HS-27A (cell line): Measurements from ENCODE around the gene MLLT1.
A peak's percentile ranks its signal among the peaks of the same experiment; 100 is the strongest.

Experiments used
- DNase-seq: peaks from one replicate; pipeline ENCODE4 v3.0.0-alpha.2; 2012; ENCODE audit warnings: low read depth, missing footprints

Gene MLLT1

DNA sequence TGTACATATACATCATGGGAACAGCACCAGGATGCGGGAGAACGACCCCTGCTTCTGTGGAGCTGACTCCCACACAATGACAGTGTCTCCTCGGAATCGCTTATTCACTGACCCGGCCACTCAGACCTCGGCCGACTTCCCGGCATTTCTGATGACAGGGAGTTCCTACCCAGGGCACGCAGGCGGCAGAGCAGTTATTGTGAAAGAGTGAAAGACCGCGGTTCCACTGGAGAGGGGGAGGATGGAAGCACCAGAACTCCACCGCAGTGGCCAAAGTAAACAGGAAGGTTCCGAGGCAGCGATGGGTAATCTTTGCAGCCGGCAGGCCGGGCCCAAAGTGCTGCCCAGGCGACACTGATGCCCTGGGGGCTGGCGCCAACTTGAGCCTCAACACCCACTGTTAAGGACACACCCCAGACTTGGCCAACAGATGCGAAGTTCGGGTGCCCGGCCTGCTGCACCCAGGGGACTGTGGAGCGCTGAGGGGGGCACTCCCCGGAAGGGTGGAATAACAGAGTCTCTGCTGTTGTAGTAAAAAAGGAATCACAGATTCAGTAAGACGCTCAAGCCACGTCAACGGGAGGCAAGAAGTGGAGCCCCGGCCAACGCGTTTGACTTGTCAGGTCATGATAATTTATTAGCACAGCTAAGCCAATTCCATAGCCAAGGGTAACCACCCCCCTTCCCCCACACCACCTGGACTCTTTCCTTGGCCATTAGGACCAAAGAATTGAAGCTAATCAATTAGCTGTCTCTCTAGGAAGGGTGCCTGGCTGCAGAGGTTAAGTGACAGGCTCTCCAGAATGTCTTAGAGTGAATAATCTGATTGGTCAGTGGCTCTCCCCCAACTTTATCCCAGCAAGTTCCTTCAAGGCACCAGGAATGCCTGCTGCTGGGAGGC is 5.8 kb downstream of the MLLT1 start:
- DNase-seq: peak; percentile 43

DNA sequence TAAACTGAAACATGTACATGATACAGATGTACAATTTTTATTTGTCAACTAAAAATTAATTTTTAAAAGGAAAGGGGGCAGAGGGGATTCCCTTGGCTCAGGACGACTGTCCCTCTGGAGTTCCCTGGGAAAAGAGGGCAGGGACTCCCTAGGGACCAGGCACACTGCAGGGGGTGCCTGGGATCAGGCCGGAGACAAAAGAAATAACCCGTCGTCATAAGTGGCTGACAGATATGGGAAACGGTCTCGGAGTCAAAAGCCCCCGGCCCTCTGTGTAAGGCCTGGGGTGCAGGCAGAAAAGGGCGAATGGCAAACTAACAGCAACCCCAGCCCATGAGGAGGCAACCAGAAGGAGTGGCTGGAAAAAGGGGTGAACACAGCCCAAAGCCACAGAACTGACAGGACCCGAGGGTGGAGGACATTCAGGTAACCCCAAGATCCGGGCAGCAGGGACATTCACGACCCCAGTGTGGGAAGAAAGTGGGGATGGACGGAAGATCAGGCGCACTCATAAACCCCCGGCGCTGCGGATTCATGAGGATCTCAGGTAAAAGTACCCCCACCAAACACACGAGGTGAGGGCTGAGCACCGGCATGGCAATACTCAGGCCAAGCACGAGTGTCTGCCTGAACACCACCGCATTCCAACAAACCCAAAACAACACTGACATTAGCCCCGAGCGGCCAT is 6.7 kb downstream of the MLLT1 start:
- DNase-seq: no peak

DNA sequence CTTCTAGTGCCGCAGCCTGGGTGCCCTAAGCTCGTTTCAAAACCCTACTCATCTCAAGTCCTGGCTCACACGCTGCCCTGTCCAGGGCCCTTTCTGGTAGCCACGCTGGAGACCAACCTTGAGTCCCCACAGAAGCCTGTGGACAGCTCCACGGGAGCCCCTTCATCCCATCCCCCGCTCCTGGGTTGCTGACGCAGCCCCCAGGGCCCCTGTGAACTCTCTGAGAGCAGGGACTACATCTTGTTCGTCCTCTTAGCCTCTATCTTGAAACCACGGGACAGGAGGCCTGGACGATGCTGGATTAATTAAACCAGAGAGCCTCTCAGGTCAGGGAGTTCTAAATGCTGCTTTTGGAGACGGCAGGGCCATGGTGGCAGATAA is 7.4 kb downstream of the MLLT1 start:
- DNase-seq: no peak

DNA sequence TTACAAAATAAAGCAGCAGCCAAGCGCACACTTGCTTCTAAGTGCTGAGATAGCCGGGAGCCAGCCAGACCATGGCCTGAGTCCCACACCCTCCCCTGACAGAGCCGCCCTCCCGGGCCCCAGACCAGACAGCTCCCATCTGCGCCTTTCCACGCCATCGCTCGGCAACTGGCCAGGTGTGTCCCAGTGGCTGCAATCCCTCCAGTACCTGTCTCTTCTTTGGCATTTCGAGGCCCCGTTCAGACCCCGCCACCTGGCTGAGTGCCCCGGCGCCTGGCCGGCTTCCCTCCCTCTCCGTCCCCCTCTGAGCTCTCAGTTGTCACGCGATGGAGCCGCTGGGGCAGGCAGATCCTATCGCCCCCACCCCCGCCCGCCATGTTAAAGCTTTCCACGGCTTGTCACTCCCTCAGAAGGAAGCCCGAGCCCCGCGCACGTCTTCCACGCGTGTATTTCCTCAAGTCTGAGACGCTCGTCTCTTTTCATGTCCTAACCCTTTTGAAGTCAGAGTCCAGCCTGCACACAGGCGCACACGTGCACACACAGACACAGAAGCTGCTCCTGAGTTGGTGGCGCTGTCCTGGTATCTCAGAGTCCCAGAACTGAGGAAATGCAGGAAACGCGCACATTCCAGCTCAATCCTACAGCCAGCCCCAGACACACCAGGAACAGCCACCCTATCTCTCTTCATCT is 7.9 kb downstream of the MLLT1 start:
- DNase-seq: no peak

GRCh38 chr19:6271251-6271650 is 8.5 kb downstream of the MLLT1 start:
- no peak for DNase-seq

GRCh38 chr19:6270822-6271221 is 9.0 kb downstream of the MLLT1 start:
- no peak for DNase-seq

GRCh38 chr19:6270076-6270745 is 9.6 kb downstream of the MLLT1 start:
- DNase-seq: no peak

DNA sequence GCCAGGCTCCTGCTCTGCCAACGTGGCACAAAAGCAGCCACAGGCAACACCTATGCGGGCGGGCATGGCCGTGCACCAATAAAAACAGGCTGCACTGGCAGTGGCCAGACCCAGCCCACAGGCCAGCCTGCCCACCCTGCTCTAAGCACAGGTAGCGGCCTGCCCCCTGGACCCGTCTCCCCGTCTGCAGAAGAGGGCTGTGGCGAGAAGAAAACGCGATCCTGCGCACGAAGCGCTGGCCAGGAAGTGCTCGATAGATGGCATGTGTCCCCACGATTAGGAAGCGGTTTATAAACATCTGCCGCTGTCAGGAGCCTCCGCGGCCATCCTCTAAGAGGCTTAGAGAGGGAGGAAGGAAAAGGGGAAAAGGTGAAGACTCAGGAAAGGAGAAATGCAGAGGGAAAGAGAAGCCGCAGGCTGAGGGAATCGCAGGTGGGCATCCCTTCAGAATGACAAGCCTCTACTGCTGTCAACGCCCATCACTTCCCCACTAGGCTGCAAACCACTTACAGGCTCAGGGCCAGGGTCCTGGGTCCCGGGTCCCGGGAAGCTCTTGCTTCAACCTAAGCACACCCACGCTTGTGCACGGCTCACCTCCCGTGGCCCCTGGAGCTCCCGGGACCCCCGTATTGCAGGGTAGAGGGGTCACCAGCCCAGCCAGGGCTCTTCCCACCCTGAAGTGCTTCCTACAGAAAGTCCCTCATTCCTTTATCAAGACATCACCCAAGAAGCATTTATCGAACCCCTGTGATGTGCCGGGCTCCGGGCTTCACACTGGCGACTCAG is 10.5 kb downstream of the MLLT1 start:
- no peak for DNase-seq

DNA sequence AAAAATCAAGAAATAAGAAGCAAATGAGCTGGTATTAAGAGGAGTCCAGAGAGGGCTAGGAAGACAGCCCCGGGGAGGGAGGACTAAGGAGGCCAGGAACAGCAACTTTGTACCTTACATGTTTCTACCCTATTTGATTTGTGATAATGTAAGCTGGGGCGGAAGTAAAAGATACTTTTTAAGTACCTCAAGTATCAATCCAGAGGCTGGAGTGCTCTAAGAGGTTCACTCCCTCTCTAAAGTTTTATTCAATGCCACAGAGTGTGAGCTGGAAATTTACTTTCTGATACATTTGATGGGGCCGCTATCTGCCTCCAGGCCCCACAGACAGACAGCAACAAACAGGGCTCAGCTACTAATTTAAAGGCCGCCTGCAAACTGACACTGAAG is 11.4 kb downstream of the MLLT1 start:
- no peak for DNase-seq

DNA sequence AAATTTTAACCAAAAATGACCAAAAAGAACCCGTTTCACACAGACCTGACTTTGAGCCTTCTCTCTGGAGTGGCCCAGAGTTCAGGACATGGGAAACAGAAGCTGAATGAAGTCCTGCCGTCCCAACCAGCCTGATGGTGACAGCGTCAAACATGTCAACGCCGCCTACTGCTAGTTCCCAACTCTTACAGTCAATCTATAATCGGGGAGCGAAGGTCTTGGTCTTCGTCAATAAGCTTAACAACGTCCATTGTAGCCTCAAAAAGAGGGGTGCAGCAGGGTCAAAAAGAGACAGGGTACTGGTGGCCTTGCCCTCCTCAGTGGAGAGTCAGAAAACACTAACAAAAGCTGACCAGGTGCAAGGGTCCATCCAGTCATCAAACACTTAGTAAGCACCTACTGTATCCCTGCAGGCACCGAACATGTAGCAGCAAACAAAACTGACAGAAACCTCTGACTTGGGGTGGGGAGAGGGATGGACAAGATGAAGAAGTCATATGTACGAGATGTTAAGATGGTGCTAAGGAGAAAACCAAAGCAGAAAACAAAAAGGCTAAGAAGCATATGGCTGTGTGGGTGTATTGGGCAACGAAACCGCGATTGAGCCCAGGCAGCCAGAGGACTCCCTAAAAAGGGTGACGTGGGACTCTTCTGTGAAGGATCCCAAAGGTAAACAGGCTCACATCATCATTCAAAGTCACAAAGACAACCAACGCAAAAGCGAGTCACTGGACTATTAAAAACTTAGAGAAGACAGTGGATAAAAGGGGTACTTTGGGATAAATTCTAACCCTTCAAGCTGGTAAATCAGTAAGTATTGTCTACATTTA is 12.0 kb downstream of the MLLT1 start:
- DNase-seq: no peak

DNA sequence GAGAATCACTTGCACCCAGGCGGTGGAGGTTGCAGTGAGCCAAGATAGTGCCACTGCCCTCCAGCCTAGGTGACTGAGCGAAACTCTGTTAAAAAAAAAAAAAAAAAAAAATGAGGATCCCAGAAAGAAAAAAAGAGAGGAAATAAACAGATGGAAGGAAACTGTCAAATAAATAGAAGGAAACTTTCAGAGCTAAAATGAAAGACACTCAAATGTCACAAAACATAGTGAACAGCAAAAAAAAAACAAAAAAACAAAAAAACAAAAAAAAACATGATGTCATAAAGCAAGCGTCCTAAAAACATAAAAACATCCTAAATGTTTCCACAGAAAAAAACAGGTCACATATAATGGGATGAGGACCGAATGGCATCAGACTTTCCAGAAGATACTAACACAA is 15.0 kb downstream of the MLLT1 start:
- DNase-seq: no peak

GRCh38 chr19:6263735-6264444 is 15.9 kb downstream of the MLLT1 start:
- DNase-seq: no peak

DNA sequence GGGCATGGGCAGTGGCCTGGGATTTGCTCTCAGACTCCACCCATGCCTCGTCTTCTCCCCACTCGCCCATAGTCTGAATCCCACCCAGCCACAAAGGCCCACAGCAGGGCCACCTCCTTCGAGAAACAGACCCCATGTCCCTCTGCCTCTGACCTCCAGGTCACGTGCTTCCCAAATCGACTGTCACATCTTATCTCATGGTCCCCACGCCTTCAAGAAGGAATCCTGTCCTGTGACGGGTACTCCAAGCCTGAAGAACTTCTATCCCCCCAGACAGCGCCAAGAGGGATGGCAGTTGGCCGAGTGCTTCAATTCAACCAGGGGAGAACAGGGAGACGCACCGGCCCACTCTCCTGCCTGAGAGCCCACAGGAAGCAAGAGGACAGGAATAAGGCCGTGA is 16.5 kb downstream of the MLLT1 start:
- DNase-seq: no peak

DNA sequence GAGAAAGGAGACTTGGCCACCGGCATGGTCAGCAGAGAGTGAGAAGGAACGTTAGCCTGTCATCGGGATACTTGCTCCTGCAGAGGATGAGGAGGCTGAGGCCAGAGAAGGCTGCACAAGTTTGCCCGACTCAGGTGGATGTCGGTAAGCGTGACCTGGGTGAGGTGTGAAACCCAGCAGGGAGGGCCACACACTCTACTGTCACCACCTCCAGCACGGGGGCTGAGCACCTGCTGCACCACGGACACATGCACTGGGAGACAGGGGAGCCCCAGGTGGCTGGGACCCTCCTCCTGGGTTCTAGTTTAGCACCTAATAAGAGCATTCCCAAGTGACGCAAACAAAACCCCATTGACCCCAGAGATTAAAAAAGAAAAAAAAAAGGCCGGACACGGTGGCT is 17.3 kb downstream of the MLLT1 start:
- DNase-seq: no peak

- DNase-seq: no peak
Measured at GRCh38 chr19:6261883-6262282, 17.9 kb downstream of the MLLT1 start.

DNA sequence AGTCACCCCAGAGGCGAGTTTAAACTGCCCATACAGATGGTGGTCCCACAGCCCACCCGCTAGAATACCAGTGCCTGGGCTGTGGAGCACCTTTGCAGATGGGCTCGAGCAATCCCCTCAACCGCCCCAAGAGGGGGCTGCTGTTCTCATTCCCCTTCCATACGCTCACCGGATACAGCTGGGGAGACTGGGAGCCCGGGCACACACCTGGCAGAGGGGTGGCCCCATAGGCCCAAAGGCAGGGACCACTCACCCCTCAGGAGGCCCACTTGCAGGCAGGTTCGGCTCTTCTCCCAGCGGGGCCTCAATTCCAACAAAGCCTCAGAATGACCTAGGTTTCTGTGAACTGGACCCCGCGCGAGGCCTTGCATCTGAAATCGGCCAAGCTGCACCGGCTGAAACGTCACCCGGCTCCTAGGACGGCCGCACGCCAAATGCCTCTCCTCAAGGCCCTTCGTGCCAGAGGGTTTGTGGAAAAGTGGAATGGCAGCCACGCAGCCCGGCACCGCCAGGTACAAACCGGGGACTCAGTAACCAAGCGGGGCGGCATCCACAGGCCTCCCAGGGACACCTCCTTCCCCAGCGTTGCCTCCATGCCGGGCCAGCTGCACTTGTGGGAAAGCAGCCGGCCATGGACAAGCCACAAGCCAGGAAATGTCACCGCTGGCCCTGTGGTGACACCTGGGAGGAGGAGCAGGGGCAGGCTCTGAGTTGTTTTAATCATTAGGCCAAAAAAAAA is 18.7 kb downstream of the MLLT1 start:
- DNase-seq: no peak

DNA sequence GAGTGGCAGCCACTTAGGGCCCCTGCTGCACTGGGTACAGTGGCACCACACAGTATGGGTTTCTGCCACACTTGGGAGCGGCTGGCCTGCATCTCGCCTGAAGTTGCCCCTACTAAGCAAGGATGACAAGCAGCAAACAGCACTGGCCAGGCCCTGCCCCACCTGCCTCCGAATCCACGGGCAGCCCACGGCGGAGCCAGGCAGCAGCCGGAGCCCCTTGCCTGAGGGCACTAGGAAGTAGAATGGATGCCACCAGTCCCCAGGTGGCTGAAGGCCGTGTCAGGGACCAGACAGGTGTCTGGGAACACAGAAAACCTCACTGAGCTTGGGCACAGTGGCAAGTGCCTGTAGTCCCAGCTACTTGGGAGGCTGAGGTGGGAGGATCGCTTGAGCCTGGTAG is 19.4 kb downstream of the MLLT1 start:
- no peak for DNase-seq

GRCh38 chr19:6259312-6259861 is 20.4 kb downstream of the MLLT1 start:
- DNase-seq: no peak

GRCh38 chr19:6258812-6259311 is 20.9 kb downstream of the MLLT1 start:
- DNase-seq: no peak
